HUDEP-2 (cell line): ENCODE data around the gene PDE6H.
A peak's percentile ranks its signal among the peaks of the same experiment; 100 is the strongest.

Experiments used
- DNase-seq, 76 experiments: peaks; one replicate each; lab custom pipeline; 2025; ENCODE audit not compliant: unreplicated experiment in 76 of 76; lab: John Stamatoyannopoulos, UW

Gene PDE6H

DNA sequence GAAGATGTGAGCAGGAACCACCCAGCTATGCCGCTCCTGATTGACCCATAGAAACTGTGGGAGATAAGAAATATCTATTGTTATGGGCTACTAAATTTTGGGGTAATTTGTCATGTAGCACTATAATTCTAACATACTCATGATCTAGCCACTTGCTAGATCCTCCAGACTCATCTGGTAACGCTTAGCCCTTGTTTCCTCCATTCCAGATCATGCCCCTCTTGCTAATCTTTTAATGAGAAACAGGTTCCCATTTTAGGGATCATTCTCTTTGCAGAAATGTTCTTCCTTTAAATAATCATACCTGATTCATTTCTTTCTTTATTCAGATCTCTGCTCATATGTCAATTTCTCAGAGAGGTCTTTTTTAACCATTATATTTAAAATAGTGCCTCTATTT lies 7.6 kb upstream of the PDE6H start:
- DNase-seq: no peak

GRCh38 chr12:14968478-14968877 lies 4.4 kb upstream of the PDE6H start:
- DNase-seq: no peak

DNA sequence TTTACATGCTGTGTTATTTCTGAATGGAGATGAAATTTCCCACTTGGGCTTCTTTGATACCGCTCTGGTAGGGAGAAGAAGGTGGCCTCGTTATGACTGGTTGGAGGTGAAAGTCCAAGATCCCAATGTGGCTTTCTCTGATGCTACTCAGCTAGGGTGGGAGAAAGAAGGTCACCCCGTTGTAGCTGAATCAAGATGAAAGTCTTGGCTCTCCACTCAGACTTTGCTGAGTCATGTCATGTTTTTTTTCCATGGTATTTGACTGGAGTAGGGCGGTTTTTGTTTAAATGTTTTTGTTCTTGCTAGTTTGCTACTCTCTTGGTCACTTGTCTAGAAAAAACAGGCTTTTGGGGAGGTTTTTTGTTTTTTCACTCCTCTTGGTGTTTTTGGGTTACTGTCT lies 2.4 kb upstream of the PDE6H start:
- DNase-seq: peak in 2 of 76 experiments; percentile 11 to 15

DNA sequence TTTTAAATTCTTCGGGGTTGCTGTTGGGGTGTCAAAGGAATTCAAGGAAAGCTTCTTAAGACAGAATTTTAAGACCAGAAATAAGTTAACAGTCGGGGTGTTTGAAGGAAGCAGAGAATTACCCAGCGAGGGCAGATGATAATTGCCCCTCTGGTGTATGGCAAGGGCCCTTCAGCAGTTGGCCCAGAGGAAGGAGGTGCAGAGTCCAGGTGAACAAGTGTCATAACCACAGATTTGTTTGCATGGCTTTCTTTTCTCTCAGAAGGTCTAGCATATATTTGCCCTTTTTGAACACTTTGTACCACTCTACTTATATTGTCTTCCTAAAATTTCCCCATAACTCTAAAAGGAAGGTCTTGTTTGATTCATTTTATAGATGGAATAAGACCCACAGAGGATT lies 1.8 kb downstream of the PDE6H start:
- no peak for DNase-seq

- DNase-seq: no peak
Observed at GRCh38 chr12:14975457-14975856, 2.6 kb downstream of the PDE6H start.

DNA sequence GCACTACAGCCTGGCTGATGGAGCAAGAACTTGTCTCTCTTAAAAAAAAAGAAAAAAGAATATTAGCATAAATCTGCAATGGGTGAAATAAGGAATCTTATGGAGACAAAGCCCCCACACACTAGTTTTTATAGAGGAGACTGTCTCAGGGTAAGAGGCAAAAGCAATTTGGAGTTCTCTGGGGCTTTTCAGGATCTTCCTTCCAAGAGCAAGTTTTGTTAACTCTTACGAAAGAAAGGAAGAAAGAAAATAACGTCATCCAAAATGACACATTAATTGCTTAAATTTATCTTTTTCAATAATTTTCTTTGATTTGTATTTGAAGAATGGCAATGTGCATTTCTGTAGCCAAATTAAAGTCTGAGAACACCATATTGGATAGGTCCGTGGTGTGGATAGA lies 3.8 kb downstream of the PDE6H start:
- no peak for DNase-seq

DNA sequence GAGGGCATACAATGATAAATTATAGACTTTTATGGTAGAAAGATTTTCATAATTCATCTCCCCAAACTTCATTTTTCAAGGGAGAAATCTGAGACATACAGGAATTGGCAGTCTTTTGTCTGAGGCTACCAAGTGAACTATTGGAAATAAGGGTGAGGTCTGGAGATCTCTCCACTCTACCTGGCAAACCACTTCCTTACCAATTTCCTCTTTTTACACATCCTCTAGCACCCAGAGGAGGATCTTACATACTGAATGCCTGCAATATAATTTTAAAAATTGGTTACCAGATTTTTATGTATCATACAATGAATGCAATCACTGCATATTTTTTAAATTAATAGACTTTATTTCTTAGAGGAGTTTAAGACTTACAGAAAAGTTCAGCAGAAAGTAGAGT lies 6.6 kb downstream of the PDE6H start:
- no peak for DNase-seq

DNA sequence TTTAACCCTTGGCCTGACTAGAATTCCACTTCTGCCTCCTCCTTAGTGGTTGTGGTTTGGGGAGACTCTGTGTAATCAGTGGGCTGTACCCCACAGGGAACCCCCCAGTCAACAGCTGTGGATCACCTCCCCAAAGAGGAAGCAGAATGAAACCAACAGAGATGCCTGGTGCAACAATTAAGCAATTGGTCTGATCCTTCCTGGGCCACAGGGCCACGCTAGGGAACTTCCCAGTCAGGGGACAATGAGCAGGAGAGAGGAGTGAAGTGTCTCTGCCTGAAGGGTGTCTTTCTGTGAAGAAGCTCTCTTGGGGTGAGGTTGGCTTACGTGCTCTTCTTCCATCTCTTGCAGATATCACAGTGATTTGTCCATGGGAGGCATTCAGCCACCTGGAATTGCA lies 8.2 kb downstream of the PDE6H start:
- DNase-seq: no peak

DNA sequence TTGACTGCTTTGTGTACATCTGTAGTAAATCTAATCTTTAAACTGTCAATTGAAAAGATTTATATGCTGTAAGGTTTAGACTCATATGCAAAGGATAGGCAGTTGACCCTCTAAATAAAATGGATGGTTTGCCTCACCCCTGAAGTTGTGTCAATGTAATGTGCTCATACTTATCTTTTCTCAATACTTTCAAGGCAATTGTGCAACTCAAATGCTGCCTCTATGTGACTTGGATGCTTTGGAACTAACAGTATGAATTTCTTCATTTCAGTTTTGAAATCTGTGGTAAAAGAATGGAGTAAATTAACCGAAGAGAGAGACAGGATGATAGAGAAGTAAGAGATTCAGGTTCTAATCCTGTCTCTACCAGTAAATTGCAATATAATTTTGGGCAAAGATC lies 9.7 kb downstream of the PDE6H start:
- no peak for DNase-seq

- no peak for DNase-seq
Observed at GRCh38 chr12:14982991-14983390, 10.1 kb downstream of the PDE6H start.

GRCh38 chr12:14984036-14984435 lies 11.2 kb downstream of the PDE6H start:
- DNase-seq: no peak

GRCh38 chr12:14984766-14985285 lies 12.0 kb downstream of the PDE6H start:
- no peak for DNase-seq

DNA sequence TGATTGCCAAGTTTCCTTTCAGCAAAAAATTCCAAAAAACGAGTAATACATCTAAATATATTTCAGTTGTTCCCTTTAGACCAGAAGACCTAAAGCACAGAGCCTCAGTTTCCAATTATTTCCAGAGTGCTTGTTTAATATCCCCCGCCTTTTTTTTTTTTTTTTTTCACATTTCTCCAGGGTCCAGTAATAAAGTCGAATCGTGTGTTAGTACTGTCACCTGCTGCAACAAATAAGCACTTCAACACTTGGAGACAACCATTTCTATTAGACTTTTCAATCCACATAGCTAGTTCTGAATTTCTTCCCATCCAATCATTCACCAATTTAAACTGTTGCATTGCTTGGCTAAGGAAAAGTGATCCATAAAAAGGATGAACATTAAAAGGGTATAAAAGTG lies 13.6 kb downstream of the PDE6H start:
- no peak for DNase-seq

DNA sequence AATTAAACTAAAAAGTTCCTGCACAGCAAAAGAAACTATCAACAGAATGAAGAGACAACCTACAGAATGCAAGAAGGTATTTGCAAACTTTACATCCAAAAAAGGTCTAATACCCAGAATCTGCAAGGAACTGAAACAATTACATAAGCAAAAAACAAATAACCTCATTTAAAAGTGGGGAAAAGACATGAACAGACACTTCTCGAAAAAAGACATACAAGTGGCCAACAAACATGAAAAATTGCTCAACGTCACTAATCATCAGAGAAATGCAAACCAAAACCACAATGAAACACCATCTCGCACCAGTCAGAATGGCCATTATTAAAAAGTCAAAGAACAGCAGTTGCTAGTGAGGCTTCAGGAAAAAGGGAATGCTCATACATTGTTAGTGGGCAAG lies 15.2 kb downstream of the PDE6H start:
- no peak for DNase-seq

DNA sequence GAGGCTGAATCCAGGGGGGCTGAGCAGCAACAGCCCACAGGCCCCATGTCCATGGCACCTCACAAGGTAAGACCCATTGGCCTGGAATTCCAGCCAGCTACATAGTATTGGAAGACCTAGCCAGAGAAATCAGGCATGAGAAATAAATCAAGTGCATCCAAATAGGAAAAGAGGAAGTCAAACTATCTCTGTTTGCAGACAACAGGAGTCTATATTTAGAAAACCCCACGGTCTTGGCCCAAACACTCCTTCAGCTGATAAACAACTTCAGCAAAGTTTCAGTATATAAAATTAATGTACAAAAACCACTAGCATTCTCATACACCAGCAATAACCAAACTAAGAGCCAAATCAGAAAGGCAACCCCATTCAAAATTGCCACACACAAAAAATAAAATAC lies 16.9 kb downstream of the PDE6H start:
- DNase-seq: peak in 3 of 76 experiments; percentile 3 to 18 (median 6)

DNA sequence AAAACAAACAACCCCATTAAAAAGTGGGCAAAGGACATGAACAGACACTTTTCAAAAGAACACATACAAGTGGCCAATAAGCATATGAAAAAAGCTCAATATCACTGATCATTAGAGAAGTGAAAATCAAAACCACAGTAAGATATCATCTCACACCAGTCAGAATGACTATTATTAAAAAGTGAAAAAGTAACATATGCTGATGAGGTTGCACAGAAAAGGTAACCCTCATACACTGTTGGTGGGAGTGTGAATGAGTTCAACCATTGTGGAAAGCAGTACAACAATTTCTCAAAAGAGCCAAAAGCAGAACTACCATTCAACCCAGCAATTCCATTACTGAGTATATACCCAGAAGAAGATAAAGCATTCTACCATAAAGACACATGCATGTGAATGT lies 18.2 kb downstream of the PDE6H start:
- DNase-seq: no peak

GRCh38 chr12:14992673-14993072 lies 19.8 kb downstream of the PDE6H start:
- DNase-seq: no peak

DNA sequence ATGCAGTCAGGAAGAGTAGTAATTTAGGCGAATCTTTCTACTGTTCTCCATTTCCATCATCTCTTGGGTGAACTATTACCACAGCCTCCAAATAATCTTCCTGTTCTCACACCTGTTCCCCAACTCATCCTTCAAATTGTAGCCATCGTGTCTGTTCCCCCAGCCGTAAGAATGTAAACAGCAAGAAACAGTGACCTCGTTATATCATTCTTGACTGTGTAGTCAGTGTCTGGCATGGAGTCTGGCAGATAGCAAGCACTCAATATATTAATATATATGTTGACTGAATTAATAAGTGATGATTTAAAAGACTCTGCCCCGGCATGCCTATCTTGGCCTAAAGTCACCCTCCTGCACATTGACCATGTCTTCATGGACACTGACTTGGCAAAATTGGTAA lies 20.3 kb downstream of the PDE6H start:
- no peak for DNase-seq

DNA sequence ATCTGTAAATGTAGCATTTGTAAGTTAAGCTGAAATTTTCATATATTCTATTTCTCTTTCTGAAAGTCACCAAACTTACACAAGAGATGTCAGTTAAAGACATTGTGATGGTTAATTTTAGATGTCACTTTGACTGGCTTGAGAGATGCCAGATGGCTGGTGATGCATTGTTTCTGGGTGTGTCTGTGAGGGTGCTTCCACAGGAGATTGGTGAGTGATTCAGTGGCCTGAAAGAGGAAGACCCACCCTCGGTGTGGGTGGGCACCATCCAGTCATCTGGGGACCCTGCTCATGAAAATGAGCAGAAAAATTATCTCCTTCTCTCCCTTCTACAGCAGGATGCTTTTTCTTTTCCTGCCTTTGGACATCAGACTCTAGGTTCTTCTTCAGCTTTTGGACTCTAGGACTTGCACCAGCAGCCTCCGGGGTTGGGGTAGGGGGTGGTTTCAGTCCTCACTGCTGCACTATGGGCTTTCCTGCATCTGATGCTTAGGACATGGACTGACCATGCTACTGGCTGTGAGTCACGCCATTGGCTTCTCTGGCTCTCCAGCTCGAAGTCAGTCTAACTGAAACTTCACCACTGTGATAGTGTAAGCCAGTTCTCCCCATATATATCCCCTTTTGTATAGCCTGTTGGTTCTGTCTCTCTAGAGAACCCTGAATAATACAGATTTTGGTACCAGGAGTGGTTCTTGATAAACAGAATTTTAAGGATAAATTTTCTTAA lies 20.9 kb downstream of the PDE6H start:
- DNase-seq: no peak

- no peak for DNase-seq
Observed at GRCh38 chr12:14994610-14995009, 21.8 kb downstream of the PDE6H start.

- DNase-seq: peak in 23 of 76 experiments; percentile 2 to 53 (median 20)
Observed at GRCh38 chr12:14995583-14996425, 23.0 kb downstream of the PDE6H start.

GRCh38 chr12:14997998-14998397 lies 25.2 kb downstream of the PDE6H start:
- DNase-seq: no peak
